IMR-90 (cell line): ENCODE data around the gene RAI14. TPM values are rescaled to one million over a fixed set of nuclear protein-coding genes. Genes with fewer than 3 reads are reported as not detected.
A peak's percentile ranks its signal among the peaks of the same experiment; 100 is the strongest.

Experiments
- ATAC-seq: fragments of 200-7000 bp; cut with Tn5 transposase; 2 replicates; pipeline ENCODE4 v1.9.1; 2020; ENCODE audit warnings: low read depth, mild to moderate bottlenecking, moderate library complexity
- BruUV-seq: library from RNA; stranded (reverse); fragments of 400-500 nt; replicated peaks from 2 replicates; lab custom pipeline; 2021; lab: Mats Ljungman, UMichigan
- CTCF ChIA-PET: fragments of 300-600 bp; formaldehyde crosslinking; extraction: SDS; loops from one replicate; lab custom pipeline; 2021; ENCODE audit warnings: antibody characterized with exemption; lab: Yijun Ruan, JAX
- POLR2A ChIA-PET: fragments of 300-600 bp; sonication (Branson Sonifier 250); formaldehyde crosslinking; loops from one replicate; lab custom pipeline; 2022; ENCODE audit warnings: antibody characterized with exemption; ENCODE audit not compliant: unreplicated experiment; lab: Charles Lee
- DNase-seq: peaks from one replicate; pipeline ENCODE4 v3.0.0; 2013
- H2AFZ ChIP-seq: replicated peaks from 2 replicates; pipeline ENCODE3; 2013; ENCODE audit warnings: low read length, mild to moderate bottlenecking; ENCODE audit not compliant: poor library complexity
- H2AK5ac ChIP-seq: 2 replicates; pipeline ENCODE4 v1.6.1; 2013; ENCODE audit warnings: low read depth, low read length, inconsistent platforms
- H2AK9ac ChIP-seq: replicated peaks from 2 replicates; pipeline ENCODE3; 2013; ENCODE audit warnings: mild to moderate bottlenecking, low read depth, low read length, moderate library complexity; ENCODE audit not compliant: poor library complexity
- H2BK120ac ChIP-seq: 2 replicates; pipeline ENCODE4 v1.6.1; 2013; ENCODE audit warnings: low read depth, low read length, inconsistent platforms
- H2BK15ac ChIP-seq: 3 replicates; pipeline ENCODE4 v1.6.1; 2013; ENCODE audit warnings: low read depth, low read length, inconsistent platforms
- H2BK20ac ChIP-seq: 2 replicates; pipeline ENCODE4 v1.6.1; 2013; ENCODE audit warnings: low read depth, mild to moderate bottlenecking, inconsistent platforms, low read length, moderate library complexity
- H2BK5ac ChIP-seq: 2 replicates; pipeline ENCODE4 v1.6.1; 2013; ENCODE audit warnings: mild to moderate bottlenecking, low read depth, low read length, inconsistent platforms; ENCODE audit not compliant: poor library complexity, severe bottlenecking
- H3K14ac ChIP-seq: replicated peaks from 2 replicates; pipeline ENCODE4 v1.6.1; 2013; ENCODE audit warnings: low read depth, low read length, inconsistent platforms
- H3K18ac ChIP-seq: 2 replicates; pipeline ENCODE4 v1.6.1; 2013; ENCODE audit warnings: low read depth, low read length, control low read depth
- H3K23ac ChIP-seq: 2 replicates; pipeline ENCODE4 v1.6.1; 2013; ENCODE audit warnings: low read depth, low read length, inconsistent platforms
- H3K27ac ChIP-seq: 2 replicates; pipeline ENCODE4 v1.5.1; 2013; ENCODE audit warnings: mild to moderate bottlenecking, control low read depth, low read length; ENCODE audit not compliant: insufficient read depth
- H3K27me3 ChIP-seq: 2 replicates; pipeline ENCODE4 v1.6.1; 2013; ENCODE audit warnings: low read length; ENCODE audit not compliant: control insufficient read depth, insufficient read depth
- H3K36me3 ChIP-seq: 2 replicates; pipeline ENCODE4 v1.6.1; 2013; ENCODE audit warnings: low read length, mixed read lengths; ENCODE audit not compliant: control insufficient read depth, insufficient read depth
- H3K4ac ChIP-seq: 2 replicates; pipeline ENCODE4 v1.6.1; 2013; ENCODE audit warnings: low read depth, low read length, inconsistent platforms
- H3K4me1 ChIP-seq: 2 replicates; pipeline ENCODE4 v1.6.1; 2013; ENCODE audit warnings: low read length, mixed read lengths; ENCODE audit not compliant: control insufficient read depth, insufficient read depth
- H3K4me2 ChIP-seq: 2 replicates; pipeline ENCODE4 v1.6.1; 2013; ENCODE audit warnings: low read depth, mild to moderate bottlenecking, control low read depth, low read length, moderate library complexity
- H3K4me3 ChIP-seq: 2 replicates; pipeline ENCODE4 v1.5.1; 2013; ENCODE audit warnings: low read depth, mild to moderate bottlenecking, control low read depth, low read length, moderate library complexity; ENCODE audit not compliant: insufficient read depth
- H3K56ac ChIP-seq: 2 replicates; pipeline ENCODE4 v1.6.1; 2013; ENCODE audit warnings: low read length, inconsistent platforms; ENCODE audit not compliant: insufficient read depth; ENCODE audit errors: extremely low read depth
- H3K79me1 ChIP-seq, 2 experiments: 2 replicates each; pipeline ENCODE4 v1.6.1; 2013; ENCODE audit warnings: low read length in 2 of 2, inconsistent platforms in 1 of 2, low read depth in 1 of 2
- H3K9ac ChIP-seq: 2 replicates; pipeline ENCODE4 v1.6.1; 2013; ENCODE audit warnings: low read depth, low read length, control low read depth
- H3K9me1 ChIP-seq: 2 replicates; pipeline ENCODE4 v1.6.1; 2013; ENCODE audit warnings: low read length, inconsistent platforms; ENCODE audit not compliant: insufficient read depth
- H3K9me3 ChIP-seq: 2 replicates; pipeline ENCODE4 v1.6.1; 2013; ENCODE audit warnings: low read length; ENCODE audit not compliant: control insufficient read depth, insufficient read depth
- H4K20me1 ChIP-seq: 2 replicates; pipeline ENCODE4 v1.6.1; 2013; ENCODE audit warnings: low read length, inconsistent platforms; ENCODE audit not compliant: insufficient read depth
- H4K5ac ChIP-seq: 2 replicates; pipeline ENCODE4 v1.6.1; 2013; ENCODE audit warnings: mild to moderate bottlenecking, low read depth, low read length, control low read depth
- H4K8ac ChIP-seq, 2 experiments: 2 replicates each; pipeline ENCODE4 v1.6.1; 2013; ENCODE audit warnings: low read depth in 2 of 2, low read length in 2 of 2, control low read depth in 1 of 2, inconsistent platforms in 1 of 2
- H4K91ac ChIP-seq: 2 replicates; pipeline ENCODE4 v1.6.1; 2013; ENCODE audit warnings: low read depth, low read length, inconsistent platforms; ENCODE audit not compliant: insufficient read depth
- BHLHE40 ChIP-seq: fragments of 150-350 bp; IDR thresholded peaks from 2 replicates; pipeline ENCODE4 v1.6.1; 2016; ENCODE audit warnings: mild to moderate bottlenecking, low read depth, low read length
- CEBPB ChIP-seq: IDR thresholded peaks from 2 replicates; pipeline ENCODE4 v1.6.1; 2012; ENCODE audit warnings: low read depth, low read length, improper control_type of control experiment
- CHD1 ChIP-seq: IDR thresholded peaks from 2 replicates; pipeline ENCODE4 v1.6.1; 2012; ENCODE audit warnings: low read depth, low read length, improper control_type of control experiment
- FOS ChIP-seq: fragments of 150-350 bp; IDR thresholded peaks from 2 replicates; pipeline ENCODE4 v1.6.1; 2016; ENCODE audit warnings: low read depth, low read length
- MAFK ChIP-seq: IDR thresholded peaks from 2 replicates; pipeline ENCODE4 v1.6.1; 2012; ENCODE audit warnings: low read depth, low read length, improper control_type of control experiment
- MAZ ChIP-seq: IDR thresholded peaks from 2 replicates; pipeline ENCODE4 v1.6.1; 2012; ENCODE audit warnings: low read depth, mild to moderate bottlenecking, low read length, improper control_type of control experiment, moderate library complexity, borderline replicate concordance
- MXI1 ChIP-seq: IDR thresholded peaks from 2 replicates; pipeline ENCODE4 v1.6.1; 2012; ENCODE audit warnings: low read depth, mild to moderate bottlenecking, low read length, moderate library complexity, borderline replicate concordance
- NFE2L2 ChIP-seq: fragments of 150-350 bp; IDR thresholded peaks from 2 replicates; pipeline ENCODE4 v1.6.1; 2016; ENCODE audit warnings: low read depth, mild to moderate bottlenecking, low read length
- POLR2A ChIP-seq: IDR thresholded peaks from 2 replicates; pipeline ENCODE4 v1.6.1; 2012; ENCODE audit warnings: mild to moderate bottlenecking, low read depth, low read length
- RAD21 ChIP-seq: IDR thresholded peaks from 2 replicates; pipeline ENCODE4 v1.6.1; 2012; ENCODE audit warnings: low read length, improper control_type of control experiment
- RCOR1 ChIP-seq: IDR thresholded peaks from 2 replicates; pipeline ENCODE4 v1.6.1; 2012; ENCODE audit warnings: mild to moderate bottlenecking, low read length, improper control_type of control experiment; ENCODE audit not compliant: insufficient replicate concordance
- RFX5 ChIP-seq: IDR thresholded peaks from 2 replicates; pipeline ENCODE4 v1.8.0; 2012; ENCODE audit warnings: low read depth, mild to moderate bottlenecking, low read length, moderate library complexity
- SMC3 ChIP-seq: fragments of 150-350 bp; IDR thresholded peaks from 2 replicates; pipeline ENCODE4 v1.6.1; 2016; ENCODE audit warnings: low read depth, mild to moderate bottlenecking, antibody characterized with exemption, low read length, moderate library complexity
- WGBS, 2 experiments: methylation state at CpG; one replicate each; pipeline versions ENCODE4 v1.1.5 to v1.1.7; 2013; ENCODE audit warnings: missing lambda C conversion rate in 2 of 2; ENCODE audit not compliant: insufficient read length in 1 of 2; ENCODE audit errors: extremely low coverage in 2 of 2; 5-methylcytosine and 5-hydroxymethylcytosine counted together
- dilution Hi-C: fragments of 300-500 bp; cut with HindIII; formaldehyde crosslinking; loops from one replicate; pipeline ENCODE4 v1.14.3; 2018; ENCODE audit warnings: low sequenced_read_pairs; ENCODE audit not compliant: unreplicated experiment
- in situ Hi-C: fragments of 300-500 bp; cut with MboI; formaldehyde crosslinking; loops from 3 replicates; pipeline ENCODE4 v1.14.3; 2019; ENCODE audit warnings: low sequenced_read_pairs, inconsistent platforms, mixed read lengths
- intact Hi-C: fragments of 100-400 bp; cut with micrococcal nuclease; formaldehyde crosslinking; loops from 2 replicates; pipeline ENCODE4 v1.10.0; 2022
- polyA plus RNA-seq, 3 experiments: library from polyadenylated mRNA; depleted of rRNA; stranded (reverse); fragments of >200 nt; gene quantifications; 2 replicates each; pipeline ENCODE4 v1.2.3, GENCODE V29; 2012; ENCODE audit warnings: low replicate concordance in 1 of 3
- total RNA-seq: library from RNA; depleted of rRNA; stranded (reverse); fragments of >200 nt; gene quantifications from 2 replicates; pipeline ENCODE4 v1.2.3, GENCODE V29; 2012
- TF ChIP-seq, protein P1 (sequence below): fragments of 150-350 bp; IDR thresholded peaks from 2 replicates; pipeline ENCODE4 v1.6.1; 2017; ENCODE audit warnings: mild to moderate bottlenecking, antibody characterized with exemption, low read length, low read depth
- TF ChIP-seq, protein P2 (sequence below): fragments of 150-350 bp; IDR thresholded peaks from 2 replicates; pipeline ENCODE4 v1.6.1; 2016; ENCODE audit warnings: low read depth, mild to moderate bottlenecking, low read length, moderate library complexity, borderline replicate concordance
- TF ChIP-seq, protein P3 (sequence below): conservative IDR thresholded peaks from 2 replicates; pipeline ENCODE4 v1.5.1; 2012; ENCODE audit warnings: mild to moderate bottlenecking, low read depth, low read length, improper control_type of control experiment

The RAI14 gene
- total and polyA plus RNA-seq, 2 of the 4 experiments (the other 2 are of a cell fraction) = 221 to 267 TPM

GRCh38 chr5:34813509-34813908 is 157.4 kb downstream of the RAI14 start:
- Histone ChIP-seq H3K4me2 (no peak overlapping the region), H3K36me3 (peaks cover 29% of the 10 kb centered on the region), H3K14ac (no peak overlapping the region), H3K23ac (no peak overlapping the region), H3K4me1 (no peaks in the 10 kb centered on the region), H2AFZ (no peak overlapping the region), H3K18ac (no peak overlapping the region), H3K27me3 (no peaks in the 10 kb centered on the region), H3K9me3 (no peaks in the 10 kb centered on the region), H4K5ac (no peak overlapping the region), H3K9me1 (peaks cover 6% of the 10 kb centered on the region; the same call in 1 of the 2 replicates), H2BK5ac (peak overlapping the region; percentile 60), H3K4me3 (no peak overlapping the region), H4K20me1 (no peaks in the 10 kb centered on the region; the same call in 1 of the 2 replicates), H2BK120ac (no peak overlapping the region), H4K8ac (no peak overlapping the region), H2BK20ac (no peak overlapping the region), H3K79me1 (peaks cover 11 to 18% of the 10 kb centered on the region in 2 experiments), H2BK15ac (no peak overlapping the region), H3K4ac (no peak overlapping the region), H3K9ac (no peak overlapping the region), H3K27ac (peak overlapping the region; percentile 29; the same call in 1 of the 2 replicates), H2AK9ac (no peak overlapping the region), H4K91ac (no peak overlapping the region), H2AK5ac (no peak overlapping the region), H3K56ac (no peak overlapping the region)
- ChIA-PET CTCF (no interaction called here), POLR2A (no interaction called here)
- TF ChIP-seq POLR2A (no peak), SMC3 (no peak), MAZ (no peak), CHD1 (no peak), BHLHE40 (no peak), MXI1 (no peak), CEBPB (no peak), FOS (no peak), RFX5 (no peak), RCOR1 (no peak), MAFK (no peak), NFE2L2 (no peak), RAD21 (no peak)
- TF ChIP-seq, protein P1, sequence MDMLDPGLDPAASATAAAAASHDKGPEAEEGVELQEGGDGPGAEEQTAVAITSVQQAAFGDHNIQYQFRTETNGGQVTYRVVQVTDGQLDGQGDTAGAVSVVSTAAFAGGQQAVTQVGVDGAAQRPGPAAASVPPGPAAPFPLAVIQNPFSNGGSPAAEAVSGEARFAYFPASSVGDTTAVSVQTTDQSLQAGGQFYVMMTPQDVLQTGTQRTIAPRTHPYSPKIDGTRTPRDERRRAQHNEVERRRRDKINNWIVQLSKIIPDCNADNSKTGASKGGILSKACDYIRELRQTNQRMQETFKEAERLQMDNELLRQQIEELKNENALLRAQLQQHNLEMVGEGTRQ = no peak
- TF ChIP-seq, protein P2, sequence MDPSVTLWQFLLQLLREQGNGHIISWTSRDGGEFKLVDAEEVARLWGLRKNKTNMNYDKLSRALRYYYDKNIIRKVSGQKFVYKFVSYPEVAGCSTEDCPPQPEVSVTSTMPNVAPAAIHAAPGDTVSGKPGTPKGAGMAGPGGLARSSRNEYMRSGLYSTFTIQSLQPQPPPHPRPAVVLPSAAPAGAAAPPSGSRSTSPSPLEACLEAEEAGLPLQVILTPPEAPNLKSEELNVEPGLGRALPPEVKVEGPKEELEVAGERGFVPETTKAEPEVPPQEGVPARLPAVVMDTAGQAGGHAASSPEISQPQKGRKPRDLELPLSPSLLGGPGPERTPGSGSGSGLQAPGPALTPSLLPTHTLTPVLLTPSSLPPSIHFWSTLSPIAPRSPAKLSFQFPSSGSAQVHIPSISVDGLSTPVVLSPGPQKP = no peak
- TF ChIP-seq, protein P3, sequence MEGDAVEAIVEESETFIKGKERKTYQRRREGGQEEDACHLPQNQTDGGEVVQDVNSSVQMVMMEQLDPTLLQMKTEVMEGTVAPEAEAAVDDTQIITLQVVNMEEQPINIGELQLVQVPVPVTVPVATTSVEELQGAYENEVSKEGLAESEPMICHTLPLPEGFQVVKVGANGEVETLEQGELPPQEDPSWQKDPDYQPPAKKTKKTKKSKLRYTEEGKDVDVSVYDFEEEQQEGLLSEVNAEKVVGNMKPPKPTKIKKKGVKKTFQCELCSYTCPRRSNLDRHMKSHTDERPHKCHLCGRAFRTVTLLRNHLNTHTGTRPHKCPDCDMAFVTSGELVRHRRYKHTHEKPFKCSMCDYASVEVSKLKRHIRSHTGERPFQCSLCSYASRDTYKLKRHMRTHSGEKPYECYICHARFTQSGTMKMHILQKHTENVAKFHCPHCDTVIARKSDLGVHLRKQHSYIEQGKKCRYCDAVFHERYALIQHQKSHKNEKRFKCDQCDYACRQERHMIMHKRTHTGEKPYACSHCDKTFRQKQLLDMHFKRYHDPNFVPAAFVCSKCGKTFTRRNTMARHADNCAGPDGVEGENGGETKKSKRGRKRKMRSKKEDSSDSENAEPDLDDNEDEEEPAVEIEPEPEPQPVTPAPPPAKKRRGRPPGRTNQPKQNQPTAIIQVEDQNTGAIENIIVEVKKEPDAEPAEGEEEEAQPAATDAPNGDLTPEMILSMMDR = no peak
- WGBS, 2 experiments = no CpG with 5 or more reads among the region's 3 CpGs
- no peak for DNase-seq
- ATAC-seq = no peak
- in situ Hi-C loops = no loop called here
- no TSS peak for BruUV-seq
- intact Hi-C loops = loop anchor here (5.0 kb wide), 1 partner anchor 286 kb away; no protein-coding TSS in a partner anchor
- dilution Hi-C loops = no loop called here
